Dedifferentiated amniotic fluid mesenchymal stem cell (primary cell): Measurements from ENCODE around the gene PODN.

Experiments used
- DNase-seq: peaks from one replicate; pipeline ENCODE4 v3.0.0-alpha.2; 2016; ENCODE audit errors: extremely low spot score

Gene PODN, protein sequence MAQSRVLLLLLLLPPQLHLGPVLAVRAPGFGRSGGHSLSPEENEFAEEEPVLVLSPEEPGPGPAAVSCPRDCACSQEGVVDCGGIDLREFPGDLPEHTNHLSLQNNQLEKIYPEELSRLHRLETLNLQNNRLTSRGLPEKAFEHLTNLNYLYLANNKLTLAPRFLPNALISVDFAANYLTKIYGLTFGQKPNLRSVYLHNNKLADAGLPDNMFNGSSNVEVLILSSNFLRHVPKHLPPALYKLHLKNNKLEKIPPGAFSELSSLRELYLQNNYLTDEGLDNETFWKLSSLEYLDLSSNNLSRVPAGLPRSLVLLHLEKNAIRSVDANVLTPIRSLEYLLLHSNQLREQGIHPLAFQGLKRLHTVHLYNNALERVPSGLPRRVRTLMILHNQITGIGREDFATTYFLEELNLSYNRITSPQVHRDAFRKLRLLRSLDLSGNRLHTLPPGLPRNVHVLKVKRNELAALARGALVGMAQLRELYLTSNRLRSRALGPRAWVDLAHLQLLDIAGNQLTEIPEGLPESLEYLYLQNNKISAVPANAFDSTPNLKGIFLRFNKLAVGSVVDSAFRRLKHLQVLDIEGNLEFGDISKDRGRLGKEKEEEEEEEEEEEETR

DNA sequence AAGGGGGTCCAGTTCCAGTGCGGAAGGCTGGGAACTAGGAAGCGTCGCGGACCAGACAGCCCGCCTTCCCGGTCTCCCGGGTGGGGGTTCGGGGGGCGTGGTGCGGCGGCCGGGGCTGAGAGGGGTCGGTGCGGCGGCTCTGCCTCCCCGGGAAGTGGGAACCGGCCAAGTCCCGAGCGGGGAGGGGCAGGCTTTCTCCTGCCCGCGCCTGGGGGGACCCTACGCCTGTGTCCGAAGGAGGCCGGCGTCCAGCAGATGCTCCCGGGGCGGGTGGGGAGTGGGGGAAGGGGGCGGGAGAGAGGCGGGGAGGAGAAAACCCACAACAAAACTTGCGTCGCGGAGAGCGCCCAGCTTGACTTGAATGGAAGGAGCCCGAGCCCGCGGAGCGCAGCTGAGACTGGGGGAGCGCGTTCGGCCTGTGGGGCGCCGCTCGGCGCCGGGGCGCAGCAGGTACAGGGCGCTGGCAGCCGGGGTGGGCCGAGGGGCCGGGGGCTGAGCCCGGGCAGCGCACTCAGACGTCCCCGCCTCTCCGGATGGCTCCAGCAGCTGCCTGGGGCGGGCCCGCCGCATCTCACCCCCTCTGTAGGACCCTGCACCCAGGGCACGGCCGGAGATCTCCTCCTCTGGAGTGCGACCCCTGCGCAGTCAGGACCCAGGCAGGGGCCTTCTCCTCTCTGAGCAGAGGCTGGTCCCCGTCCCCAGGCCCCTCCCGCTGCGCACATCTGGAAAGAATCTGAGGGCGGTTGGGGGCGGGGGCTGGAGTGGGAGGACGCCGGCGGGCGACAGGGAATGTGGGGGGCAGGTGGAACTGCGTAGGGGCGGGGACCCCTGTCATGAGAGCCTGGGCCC, at the start of gene PODN:
PODN (plus strand) TSS at position 355 of the 849 bp plus-strand sequence. CDS start 7,643 bp downstream, outside the sequence.
- no peak for DNase-seq

DNA sequence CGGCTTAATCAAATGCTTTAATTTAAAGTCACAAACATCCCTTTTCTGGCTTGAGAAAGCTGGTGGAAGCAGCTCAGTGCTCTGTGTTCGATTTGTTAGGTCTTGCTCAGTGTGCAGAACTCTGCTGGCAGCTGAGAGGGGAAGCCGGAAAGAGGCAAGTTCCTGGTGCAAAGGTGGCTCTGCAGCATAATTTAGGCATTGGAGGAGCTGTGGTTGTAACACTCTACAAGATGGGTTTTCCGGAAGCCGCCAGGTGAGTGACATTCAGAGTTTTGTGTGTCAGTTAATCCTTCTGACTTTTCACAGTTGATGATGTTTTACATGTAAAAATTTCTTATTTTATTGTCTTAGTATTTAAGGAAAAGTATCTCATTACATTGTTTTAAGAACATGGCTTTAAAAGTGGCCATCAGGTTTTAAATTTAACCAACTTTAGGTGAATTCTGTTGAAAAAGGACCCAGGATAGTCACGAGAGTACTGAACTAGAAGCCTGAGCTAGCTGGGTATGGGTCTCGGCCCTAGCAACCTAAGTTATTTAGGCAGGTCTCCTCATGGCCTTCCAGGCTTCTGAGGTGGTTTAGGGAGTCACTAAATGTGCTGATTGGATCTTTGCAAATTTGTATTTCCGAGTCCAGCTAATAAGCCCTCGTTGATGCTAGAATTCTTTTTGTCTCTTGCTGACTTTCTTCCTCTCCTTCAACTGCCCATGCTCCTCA, 47.1 kb upstream of the PODN start:
- peak; percentile 83 for DNase-seq

DNA sequence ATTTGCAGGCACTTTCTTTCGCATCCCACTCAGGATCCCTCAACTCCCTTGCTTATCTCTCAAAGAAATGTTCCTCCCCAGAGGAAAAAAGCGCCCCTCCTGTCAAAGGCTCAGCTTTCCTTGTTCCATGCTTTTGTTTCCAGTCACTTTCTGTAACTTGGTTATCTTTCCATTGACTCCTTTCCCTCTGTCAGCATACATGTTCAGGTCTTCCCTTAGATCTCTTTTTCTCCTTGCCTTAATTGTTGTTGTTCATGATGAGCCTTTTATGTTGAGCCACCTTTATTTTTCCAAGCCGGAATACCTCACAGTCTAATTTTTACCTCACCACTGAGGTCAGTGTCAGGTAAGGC, 46.5 kb upstream of the PODN start:
- no peak for DNase-seq

DNA sequence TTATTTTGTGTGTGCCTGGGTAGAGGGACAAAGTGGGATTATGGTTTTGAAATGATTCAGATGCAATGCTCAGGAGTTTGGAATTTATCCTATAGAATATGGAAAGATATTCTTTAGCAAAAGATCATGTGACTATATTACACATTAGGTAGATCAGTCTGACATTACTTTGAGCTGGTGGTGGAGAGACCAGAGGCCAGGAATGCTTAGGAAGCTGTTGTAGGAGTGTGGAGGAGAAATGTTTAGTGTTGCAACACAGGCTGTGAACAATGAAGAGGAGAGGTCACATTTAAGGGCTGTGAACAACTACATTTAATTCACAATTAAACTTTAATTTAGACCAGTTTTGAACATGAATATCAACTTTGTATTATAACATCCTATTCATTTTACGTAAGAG, 45.3 kb upstream of the PODN start:
- DNase-seq = peak; percentile 11

DNA sequence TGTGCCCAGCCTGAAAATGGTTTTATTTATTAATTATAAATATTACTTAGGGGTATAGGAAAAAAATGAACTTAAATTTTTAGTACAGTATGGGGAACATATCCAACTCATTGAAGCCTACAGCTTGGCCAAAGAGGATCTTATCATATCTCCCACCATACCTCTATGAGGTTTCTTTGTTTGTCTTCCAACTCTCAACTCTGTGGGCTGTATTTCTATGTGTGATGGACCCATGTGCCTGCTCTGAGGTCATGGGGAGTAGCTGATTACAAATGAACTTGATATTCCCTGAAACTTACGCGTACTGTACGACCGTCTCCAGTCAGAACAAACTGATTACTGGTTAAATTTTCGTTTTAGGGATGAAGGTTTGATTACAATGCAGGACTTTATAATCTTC, 41.4 kb upstream of the PODN start:
- peak; percentile 11 for DNase-seq

DNA sequence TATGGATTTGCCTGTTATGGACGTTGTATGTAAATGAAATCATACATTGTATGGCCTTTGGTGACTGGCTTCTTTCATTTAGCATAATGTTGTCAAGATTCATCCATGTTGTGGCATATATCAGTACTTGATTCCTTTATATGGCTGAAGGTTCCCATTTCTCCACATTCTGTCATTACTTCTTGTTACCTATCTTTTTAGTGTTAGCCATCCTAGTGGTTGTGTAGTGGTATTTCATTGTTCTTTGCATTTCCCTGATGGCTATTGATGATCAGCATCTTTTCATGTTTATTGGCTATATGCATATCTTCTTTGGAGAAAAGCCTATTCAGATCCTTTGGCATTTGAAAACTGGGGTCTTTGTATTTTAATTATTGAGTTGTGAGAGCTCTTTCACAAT, 39.8 kb upstream of the PODN start:
- no peak for DNase-seq

DNA sequence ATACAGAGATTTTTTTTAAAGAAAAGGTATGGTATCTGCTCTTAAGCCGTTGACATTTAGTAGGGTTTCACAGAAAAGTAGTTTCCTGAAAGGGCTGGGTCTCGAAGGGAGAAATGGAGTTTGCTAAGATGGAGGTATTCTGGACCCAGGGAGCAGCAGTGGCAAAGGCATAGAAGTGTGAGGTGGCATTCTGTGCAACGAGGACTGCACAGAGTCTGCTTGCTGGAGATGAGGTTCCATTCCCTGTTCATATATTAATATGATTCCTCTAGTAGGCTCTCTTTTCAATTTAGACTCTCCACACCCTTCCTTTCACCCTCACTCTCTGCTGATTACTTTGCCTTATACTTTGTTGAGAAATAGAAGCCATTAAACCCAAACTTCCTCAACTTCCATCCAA, 38.5 kb upstream of the PODN start:
- DNase-seq = no peak

DNA sequence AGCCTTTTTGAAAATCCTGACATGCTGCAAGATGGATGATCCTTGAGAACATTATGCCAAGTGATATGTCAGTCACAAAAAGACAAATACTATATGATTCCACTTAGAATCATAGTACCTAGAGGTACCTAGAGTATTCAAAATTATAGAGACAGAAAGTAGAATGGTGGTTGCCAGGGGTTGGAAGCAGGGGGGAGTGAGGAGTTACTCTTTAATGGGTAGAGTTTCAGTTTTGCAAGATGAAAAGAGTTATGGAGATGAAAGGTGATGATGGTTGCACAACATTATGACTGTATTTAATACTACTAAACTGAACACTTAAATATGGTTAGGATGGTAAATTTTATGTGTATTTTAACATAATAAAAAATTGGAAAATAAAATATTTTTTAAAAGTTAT, 37.9 kb upstream of the PODN start:
- no peak for DNase-seq

DNA sequence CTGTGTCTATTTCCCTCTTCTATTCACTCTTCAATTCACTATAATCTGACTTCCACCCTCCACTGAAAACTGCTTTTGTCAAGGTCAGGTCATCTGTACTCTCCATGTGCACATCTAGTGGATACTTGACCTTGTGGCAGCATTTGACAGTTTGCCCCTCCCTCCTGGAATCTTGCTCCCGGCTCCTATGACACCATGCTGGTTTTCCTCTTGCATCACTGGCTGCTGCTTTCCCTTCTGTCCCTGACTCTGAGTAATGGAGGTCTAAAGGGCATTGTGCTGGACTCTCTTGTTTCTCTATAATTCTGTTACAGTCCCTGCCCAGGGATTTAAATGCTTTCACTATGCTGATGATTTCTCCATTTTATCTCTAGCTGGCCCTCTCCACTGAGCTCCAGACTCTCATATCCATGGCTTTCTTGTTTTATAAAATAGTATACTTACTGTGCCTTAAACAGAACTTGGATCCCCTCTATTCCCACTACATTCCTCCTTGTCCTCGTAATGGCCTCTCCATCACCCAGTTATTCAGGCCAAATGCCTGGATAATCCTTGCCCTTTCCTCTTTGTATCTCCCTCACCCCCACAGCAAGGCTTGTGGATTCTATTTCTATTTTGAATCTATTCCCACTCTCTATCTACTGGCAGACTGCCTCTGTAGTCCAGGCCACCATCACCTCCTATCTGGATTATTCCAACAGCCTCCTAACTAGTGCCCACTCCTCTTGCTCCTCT, 36.8 kb upstream of the PODN start:
- peak; percentile 62 for DNase-seq

DNA sequence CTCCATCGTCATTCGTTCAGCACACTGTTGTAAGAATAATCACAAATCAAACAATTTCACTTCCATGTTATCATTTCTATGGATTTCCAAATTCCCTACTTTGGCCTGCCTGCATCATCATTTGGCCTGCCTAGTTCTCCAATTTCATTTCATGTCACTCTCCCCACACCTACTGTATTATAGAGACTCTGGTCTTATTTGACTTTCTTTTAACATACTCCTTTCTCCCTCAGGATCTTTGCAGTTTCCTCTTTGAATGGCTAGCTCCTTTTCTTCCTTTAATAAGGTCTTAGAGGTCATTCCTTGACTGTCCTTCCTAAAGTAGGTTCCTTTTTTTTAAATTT, 36.3 kb upstream of the PODN start:
- no peak for DNase-seq

DNA sequence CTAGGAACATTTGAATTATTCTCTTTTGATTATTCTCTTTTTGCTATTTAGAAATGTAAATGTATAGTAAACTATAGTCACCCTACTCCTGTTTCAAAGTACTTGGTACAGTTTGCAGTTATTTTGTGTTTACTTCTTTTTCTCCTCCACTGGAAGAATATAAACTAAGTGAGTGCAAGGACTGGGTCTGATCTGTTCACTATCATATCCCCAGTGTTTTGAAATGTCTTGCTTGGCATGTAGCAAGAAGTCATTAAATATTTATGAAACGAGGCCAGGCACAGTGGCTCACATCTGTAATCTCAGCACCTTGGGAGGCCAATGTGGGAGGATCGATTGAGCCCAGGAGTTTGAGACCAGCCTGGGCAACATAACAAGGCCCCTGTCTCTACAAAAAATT, 35.8 kb upstream of the PODN start:
- DNase-seq = peak; percentile 12

DNA sequence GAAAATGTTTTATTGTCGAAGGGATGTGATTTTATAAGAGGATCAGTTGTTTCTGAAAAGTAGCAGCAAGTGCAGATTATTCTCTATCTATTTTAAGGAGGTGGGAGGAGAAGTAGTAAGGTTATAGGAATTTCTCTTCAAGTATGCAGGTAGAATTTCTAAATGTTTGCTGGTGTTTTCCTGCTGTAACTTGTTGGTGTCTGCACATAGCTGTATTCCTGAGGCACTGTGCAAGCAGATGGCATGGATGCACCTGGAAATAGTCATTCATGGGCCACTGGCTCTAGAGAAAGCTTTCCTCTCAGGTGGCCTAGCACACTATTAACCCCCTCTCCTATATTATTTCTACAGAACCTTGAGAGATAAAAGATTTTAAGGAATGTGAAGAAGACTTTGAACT, 30.3 kb upstream of the PODN start:
- no peak for DNase-seq

DNA sequence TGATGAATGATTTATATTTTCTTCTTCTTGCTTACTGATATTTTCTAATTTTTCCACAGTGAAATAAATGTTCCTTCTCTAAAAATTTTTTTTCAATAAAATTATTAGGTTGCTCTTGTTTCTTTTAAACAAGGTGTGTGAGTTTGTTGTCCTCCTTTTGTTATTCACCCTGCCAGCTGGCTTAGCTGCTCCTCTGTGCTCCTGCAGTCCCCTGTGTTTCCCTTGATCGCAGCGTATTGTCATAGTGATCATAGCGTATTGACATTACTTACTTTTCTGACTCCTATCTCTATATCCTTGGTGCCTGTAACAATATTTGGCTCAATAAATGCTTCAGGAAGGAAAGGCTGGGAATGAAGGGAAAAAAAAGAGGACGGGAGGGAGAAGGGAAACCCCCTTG, 24.9 kb upstream of the PODN start:
- DNase-seq = no peak

DNA sequence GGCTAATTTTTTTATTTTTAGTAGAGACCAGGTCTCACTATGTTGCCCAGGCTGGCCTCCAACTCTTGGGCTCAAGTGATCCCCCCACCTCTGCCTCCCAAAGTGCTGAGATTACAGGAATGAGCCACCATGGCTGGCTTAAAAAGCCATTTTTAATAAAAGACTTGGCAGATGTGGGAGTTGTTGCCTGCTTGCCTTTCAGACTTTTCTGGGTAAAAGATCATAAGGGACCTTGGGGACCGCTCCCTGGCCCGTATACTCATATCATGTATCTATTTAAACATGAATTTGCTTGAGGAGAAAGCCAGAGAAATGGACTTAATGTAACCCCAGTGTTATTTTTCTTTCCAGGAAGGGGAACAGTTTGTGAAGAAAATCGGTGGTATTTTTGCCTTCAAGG, 23.4 kb upstream of the PODN start:
- DNase-seq = no peak

DNA sequence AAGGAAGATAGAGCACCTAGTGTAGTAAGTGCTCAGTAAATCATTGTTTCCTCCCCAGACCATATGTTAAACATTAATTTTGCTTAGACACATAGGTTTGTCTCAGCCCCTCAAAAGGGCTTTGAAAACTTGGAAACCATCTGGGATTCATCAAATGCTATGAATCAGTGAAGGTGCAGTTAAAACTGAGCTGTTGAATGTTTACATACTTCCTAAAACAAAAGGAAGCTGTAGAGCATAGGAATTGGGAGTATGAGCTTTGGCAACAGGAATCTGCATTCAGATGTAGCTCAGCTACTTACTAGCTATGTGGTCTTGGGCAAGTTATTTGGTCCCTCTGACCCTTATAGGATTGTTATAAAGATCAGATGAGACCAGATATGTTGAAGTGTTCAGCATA, 18.7 kb upstream of the PODN start:
- DNase-seq = peak; percentile 65

DNA sequence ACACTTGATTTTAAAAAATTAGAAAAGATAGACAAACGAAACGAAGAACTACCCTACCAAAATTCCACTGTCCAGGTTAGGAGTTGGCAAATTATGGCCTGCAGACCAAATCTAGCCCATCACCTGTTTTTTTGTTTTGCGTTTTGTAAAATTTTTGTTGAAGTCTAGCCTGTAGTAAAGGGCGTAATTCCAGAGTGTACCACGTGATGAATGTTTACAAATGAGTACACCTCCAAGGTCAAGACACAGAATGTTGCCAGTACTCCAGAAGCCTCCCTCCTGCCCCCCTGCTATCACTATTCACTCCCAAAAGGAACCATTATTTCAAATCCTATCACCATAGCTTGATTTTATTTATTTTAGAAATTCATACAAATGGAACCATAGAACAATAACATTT, 17.1 kb upstream of the PODN start:
- DNase-seq = peak; percentile 8

DNA sequence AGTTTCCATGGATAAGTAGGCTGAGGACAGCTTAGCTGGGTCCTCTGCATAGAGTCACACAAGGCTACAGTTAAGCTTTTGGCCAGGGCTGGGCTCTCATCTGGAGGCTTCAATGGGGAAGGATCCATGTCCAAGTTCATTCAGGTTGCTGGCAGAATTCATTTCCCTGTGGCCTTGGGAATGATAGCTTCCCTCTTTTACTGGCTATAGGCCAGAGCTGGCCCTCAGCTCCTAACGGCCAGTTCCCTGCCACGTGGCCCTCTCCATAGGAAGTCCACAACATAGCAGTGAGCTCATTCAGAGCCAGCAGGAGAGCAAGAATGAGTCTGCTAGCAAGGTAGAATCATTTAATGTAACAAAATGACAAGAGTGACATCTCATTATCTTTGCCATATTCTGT, 15.1 kb upstream of the PODN start:
- no peak for DNase-seq

DNA sequence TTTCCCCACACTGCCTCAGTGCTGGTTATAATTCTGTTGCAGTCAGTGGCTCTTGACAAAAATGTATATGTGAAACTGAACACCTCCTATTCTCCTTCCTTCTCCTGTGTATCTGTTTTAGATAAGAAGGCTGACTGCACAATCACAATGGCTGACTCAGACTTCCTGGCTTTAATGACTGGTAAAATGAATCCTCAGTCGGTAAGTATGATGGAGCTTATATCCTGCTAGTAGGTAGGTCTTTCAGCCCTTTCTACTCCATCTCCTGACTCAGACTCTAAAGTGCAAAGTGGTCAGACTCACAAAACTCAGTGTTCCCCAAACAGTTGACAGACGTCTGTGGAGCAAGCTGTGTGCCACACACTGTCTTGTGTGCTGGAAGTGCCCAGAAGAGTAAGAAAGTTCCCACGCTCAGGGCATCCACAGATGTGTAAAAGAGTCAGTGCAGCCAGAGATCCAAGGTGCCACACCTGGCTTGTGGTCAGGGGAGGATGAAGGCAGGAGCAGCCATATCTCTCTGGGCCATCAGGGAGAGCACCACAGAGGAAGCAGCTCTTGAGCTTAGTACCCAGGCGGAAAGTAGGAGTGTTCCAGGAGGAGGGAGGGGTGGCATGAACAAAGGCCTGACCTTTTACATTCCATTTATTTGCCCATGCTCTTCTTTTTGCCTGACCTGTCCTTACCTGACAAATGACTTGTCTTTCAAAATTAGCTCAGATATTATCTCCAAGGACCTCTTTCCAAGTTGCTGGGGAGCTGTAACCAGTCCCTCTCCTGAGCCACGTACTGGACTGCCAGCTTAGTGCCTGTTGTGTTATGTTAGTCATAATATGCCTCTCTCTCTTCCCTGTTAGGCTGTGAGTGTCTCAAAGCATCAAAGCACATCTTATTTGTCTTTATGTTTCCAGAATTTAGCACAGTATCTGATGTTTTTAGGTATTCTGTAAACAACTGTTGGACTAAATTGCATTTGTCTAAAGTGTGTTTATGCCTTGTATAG, 14.0 kb upstream of the PODN start:
- peak; percentile 9 for DNase-seq

DNA sequence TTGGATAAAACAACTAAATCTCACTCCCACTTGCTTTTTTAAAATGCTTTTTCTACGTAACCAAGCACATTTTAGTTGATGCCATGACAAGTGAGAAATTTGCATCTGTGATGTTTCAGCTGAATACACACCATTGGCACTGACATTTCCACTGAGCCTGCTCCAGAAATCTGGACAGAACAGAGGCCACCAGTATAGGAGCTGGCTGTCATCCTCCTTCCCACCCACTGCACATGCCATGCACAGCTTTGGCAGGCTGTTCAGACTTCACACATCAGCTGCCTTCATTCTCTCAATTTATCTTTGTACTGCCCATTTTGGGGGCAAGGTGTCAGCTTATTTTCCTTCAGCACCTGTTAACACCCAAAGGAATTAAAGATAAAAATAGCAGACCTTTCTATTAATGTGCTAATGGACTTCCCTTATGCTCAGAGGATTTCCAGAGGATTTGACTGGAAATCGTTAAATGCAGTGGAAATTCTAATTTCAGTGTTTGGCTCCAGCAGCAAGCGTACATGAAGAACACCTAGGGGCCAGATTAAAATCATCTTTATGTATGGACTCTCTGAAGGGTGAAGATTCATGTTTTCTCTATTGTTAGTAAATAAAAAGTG, 12.9 kb upstream of the PODN start:
- DNase-seq = peak; percentile 5

DNA sequence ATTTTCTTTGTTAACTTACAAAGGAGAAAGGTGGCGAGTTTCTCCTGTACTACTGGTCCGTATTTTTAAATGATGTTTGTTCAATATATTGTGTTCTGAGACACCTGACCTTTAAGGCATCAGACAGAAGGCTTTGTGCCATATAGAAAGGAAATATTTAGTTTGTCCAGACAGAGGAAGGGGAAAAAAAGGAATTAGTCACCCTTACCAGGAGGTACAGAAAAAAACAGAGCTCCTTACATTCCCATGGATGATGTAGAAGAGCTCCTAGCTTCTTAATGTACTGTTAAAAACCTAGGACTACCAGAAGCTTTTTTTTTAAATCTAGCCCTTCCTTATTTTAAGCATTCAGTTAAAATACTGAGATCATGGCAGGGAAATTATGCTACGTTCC, 12.4 kb upstream of the PODN start:
- no peak for DNase-seq
